ENCODE data around the gene ZNF426.
"Not testable (repeated sequence)": the region's sequence is repeated elsewhere in the genome, so short reads cannot be mapped to it uniquely, and the experiment has no call there.

Gene ZNF426

GRCh38 chr19:9538183-9539058 is at the start of gene ZNF426:
Gene ZNF426 (minus strand): TSS chr19:9538645. CDS start chr19:9536232, 2,413 bp downstream.
- peak; percentile 66 to 67 for DNase-seq (ENCODE audit: low read depth in 1 of 2, low spot score in 1 of 2)

DNA sequence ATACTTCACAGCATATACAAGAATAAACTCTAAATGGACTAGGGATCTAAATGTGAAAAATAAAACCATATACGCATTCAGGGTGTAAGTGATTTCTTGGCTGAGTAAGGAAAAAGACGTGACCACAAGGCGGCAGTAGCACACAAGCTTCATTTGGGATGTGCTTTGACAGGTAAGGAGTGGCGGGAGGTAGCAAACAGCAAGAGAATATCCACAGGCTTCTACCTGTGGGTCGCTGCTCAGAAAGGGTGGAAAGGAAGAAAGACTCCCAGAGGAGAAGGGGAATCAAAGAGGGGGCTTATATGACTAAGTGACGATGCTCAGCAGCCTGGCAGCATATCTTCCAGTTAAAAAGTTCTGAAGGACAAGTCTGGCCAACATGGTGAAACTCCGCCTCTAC is 48.3 kb upstream of the ZNF426 start:
- peak; percentile 57 to 58 for DNase-seq (ENCODE audit: low read depth in 1 of 2, low spot score in 1 of 2)

DNA sequence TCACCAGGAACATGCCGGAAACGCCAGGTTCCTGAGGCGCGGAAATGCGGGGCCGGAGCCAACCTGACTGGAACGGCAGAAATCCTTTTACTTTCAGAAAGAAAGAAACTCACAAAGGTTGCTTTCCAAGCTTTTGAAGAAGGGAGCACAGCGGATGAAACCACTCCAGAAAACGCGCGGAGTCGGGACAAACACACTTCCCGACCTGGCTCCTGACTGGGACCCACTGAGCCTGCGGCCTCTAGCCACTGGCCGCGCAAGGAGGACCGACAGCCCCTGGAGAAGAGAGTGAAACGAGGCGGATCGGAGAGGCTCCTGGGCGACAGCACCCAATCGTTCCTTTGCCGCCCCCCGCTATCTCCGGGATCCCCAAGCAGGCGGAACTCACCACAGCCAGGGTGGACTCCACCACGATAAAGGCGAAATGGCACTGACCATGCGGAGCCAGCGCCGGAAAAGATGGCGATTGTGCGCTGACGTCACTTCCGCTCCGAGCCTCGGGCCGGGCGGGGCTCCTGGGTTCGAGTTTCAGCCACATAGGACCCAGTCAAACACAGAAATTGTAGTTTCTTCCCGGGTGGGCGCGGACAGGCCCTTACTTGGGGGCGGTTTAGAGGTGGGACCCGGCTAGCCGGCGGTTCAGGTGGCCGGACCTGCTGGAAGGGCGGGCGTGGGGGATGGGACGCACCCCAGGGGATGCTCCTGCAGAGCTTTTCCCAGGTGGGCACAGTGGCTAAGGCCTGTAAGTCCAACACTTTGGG is 45.8 kb upstream of the ZNF426 start, which contains the start of gene ZNF121:
Gene ZNF121, minus strand, starts transcription at position 432 of the 761 bp plus-strand sequence. CDS start 16,407 bp downstream, outside the sequence.
- peak; percentile 57 to 69 for DNase-seq (ENCODE audit: low read depth in 1 of 2, low spot score in 1 of 2)

- not testable (repeated sequence) for DNase-seq (ENCODE audit: low read depth in 1 of 2, low spot score in 1 of 2)
These were observed 43.8 kb upstream of the ZNF426 start for GRCh38 chr19:9582081-9582725.

GRCh38 chr19:9580728-9581127 is 42.3 kb upstream of the ZNF426 start:
- no peak for DNase-seq (ENCODE audit: low read depth in 1 of 2, low spot score in 1 of 2)

GRCh38 chr19:9570255-9570654 is 31.8 kb upstream of the ZNF426 start:
- no peak for DNase-seq (ENCODE audit: low read depth in 1 of 2, low spot score in 1 of 2)

GRCh38 chr19:9566729-9567128 is 28.3 kb upstream of the ZNF426 start:
- DNase-seq (ENCODE audit: low read depth in 1 of 2, low spot score in 1 of 2) = no peak

GRCh38 chr19:9565900-9566705 is 27.7 kb upstream of the ZNF426 start:
- DNase-seq (ENCODE audit: low read depth in 1 of 2, low spot score in 1 of 2) = no peak

DNA sequence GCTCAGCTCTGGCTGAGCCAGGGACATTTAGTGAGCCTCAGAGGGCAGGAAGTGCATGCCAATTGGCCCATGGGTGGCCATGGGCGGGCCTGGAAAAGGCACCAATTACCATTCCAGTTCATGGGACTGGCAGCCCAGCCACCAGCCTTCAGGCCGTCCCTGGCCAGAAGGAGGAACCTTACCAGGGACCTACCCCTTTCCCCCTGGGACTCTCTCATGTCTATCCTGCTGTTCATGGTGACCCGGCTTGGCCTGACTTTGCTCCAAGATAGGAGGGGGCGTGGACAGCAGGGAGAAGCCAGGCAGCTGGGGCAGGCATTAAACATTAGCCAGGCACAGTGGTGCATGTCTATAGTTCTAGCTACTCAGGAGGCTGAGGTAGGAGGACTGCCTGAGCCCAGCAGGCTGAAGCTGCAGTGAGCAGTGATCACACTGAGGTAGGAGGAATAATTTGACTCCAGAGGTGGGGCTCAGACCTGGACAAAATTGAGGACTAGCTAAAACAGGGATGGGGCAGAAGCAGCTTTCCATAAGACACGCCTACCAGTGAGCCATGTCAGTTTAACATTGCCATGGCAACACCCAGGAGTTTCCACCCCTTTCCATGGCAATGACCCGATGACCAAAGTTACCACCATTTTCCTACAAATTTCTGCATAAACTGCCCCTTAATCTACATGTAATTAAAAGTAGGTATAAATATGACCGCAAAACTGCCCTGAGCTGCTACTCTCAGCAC is 14.3 kb upstream of the ZNF426 start:
- no peak for DNase-seq (ENCODE audit: low read depth in 1 of 2, low spot score in 1 of 2)

- no peak for DNase-seq (ENCODE audit: low read depth in 1 of 2, low spot score in 1 of 2)
These were observed 9.4 kb upstream of the ZNF426 start for GRCh38 chr19:9547870-9548269.

GRCh38 chr19:9541281-9541680 is 2.8 kb upstream of the ZNF426 start:
- DNase-seq (ENCODE audit: low read depth in 1 of 2, low spot score in 1 of 2) = not testable (repeated sequence)

DNA sequence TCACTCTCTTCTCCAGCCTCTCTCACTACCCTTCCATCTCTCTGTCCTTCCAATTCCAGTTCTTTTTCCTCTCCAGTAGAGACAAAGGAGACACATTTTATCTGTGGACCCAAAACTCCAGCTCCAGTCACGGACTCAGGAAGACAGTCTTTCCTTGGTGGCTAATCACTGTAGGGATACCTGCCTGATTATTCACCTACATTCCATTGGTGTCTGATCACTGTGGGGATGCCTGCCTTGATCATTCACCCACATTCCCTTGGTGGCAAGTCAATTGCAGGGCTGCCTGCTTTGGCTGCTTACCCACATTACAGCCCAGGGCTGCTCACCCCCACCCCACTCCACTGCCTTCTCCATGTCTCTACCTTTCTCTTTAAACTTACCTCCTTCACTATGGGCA is 1.5 kb upstream of the ZNF426 start:
- not testable (repeated sequence) for DNase-seq (ENCODE audit: low read depth in 1 of 2, low spot score in 1 of 2)

DNA sequence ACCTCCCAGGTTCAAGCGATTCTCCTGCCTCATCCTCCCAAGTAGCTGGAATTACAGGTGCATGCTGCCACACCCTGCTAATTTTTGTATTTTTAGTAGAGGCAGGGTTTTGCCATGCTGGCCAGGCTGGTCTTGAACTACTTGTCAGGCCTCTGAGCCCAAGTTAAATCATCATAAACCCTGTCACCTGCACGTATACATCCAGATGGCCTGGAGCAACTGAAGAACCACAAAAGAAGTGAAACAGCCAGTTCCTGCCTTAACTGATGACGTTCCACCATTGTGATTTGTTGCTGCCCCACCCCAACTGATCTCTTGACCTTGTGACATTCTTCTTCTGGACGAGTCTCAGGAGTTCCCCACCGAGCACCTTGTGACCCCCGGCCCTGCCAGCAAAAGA is 756 bp upstream of the ZNF426 start:
- not testable (repeated sequence) for DNase-seq (ENCODE audit: low read depth in 1 of 2, low spot score in 1 of 2)

DNA sequence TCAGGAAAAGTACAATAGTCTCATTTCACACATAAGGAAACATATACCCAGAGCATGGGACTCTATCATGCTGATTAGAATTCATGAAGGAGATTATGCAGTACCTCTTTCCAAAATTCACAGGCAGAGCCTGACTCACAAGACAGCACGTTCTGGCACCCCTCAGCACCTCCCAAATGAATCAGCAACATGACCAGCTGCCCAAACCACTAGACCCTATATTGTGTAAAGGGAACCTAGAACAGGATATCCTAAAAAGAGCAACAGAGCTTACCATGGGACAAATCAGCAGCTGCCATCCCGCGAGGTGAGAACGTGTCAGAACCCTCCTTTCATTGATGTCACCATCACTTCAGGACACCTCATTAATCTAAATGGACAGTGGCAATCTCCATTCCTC is 2.5 kb downstream of the ZNF426 start:
- DNase-seq (ENCODE audit: low read depth in 1 of 2, low spot score in 1 of 2) = no peak

DNA sequence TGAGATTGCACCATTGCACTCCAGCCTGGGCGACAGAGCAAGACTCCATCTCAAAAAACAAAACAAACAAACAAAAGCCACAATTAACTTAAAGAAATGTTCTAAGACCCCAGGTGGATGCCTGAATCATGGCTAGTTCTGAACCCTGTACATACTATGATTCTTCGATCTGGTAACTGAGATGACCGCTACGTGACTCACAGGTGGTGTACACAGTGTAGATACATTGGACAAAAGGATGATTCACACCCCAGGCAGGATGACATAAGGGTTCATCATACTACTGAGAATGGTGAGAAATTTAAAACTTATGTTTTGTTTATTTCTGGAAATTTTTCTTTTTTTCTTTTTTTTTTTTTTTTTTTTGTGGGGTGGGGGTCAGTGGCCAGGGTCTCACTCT is 6.5 kb downstream of the ZNF426 start:
- no peak for DNase-seq (ENCODE audit: low read depth in 1 of 2, low spot score in 1 of 2)

- no peak for DNase-seq (ENCODE audit: low read depth in 1 of 2, low spot score in 1 of 2)
These were observed 9.6 kb downstream of the ZNF426 start for GRCh38 chr19:9528757-9529336.

- DNase-seq (ENCODE audit: low read depth in 1 of 2, low spot score in 1 of 2) = no peak
These were observed 14.5 kb downstream of the ZNF426 start for GRCh38 chr19:9523885-9524474.

DNA sequence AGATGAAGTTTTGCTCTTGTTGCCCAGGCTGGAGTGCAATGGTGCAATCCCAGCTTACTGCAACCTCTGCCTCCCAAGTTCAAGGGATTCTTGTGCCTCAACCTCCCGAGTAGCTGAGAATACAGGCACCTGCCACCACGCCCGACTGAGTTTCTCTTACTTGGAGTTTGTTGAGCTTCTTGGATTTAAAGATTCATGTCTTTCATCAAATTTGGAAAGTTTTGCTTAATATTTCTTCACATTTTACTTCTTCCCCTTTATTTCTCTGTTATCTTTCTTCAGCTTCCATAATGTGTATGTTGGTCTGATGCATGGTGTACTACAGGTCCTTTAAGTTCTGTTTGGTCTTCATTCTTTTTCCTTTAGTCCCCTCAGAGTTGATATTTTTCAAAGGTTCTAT is 31.2 kb downstream of the ZNF426 start:
- no peak for DNase-seq (ENCODE audit: low read depth in 1 of 2, low spot score in 1 of 2)

GRCh38 chr19:9500796-9501195 is 37.6 kb downstream of the ZNF426 start:
- DNase-seq (ENCODE audit: low read depth in 1 of 2, low spot score in 1 of 2) = no peak
